Small intestine (tissue), 7 donors: ENCODE measurements around the gene QSOX1. TPM values are rescaled to one million over a fixed set of nuclear protein-coding genes. Genes with fewer than 3 reads are reported as not detected.
"Not testable (repeated sequence)": the region's sequence is repeated elsewhere in the genome, so short reads cannot be mapped to it uniquely, and the experiment has no call there.

Experiments used
- DNase-seq, 2 donors: peaks; one replicate each; pipeline versions ENCODE4 v3.0.0 to v3.0.0-alpha.2; 2013
- FAIRE-seq: peaks from 2 replicates; lab custom pipeline; 2012; peaks lifted over from hg19 to GRCh38; lab: Jason Lieb, UNC
- H3K27ac ChIP-seq, 3 donors: one replicate each; pipeline ENCODE4 v1.5.1; 2013; ENCODE audit warnings: low read length in 2 of 3, mild to moderate bottlenecking in 2 of 3, control low read depth in 1 of 3, inconsistent platforms in 1 of 3, low read depth in 1 of 3, moderate library complexity in 1 of 3
- H3K27me3 ChIP-seq, 3 donors: one replicate each; pipeline ENCODE4 v1.6.1; 2013; ENCODE audit warnings: low read length in 3 of 3, inconsistent platforms in 1 of 3; ENCODE audit not compliant: control insufficient read depth in 3 of 3, insufficient read depth in 3 of 3
- H3K36me3 ChIP-seq, 3 donors: one replicate each; pipeline ENCODE4 v1.6.1; 2013; ENCODE audit warnings: low read length in 3 of 3, inconsistent platforms in 1 of 3, low read depth in 1 of 3, mild to moderate bottlenecking in 1 of 3, moderate library complexity in 1 of 3; ENCODE audit not compliant: control insufficient read depth in 3 of 3, insufficient read depth in 2 of 3
- H3K4me1 ChIP-seq, 3 donors: one replicate each; pipeline ENCODE4 v1.6.1; 2013; ENCODE audit warnings: low read length in 2 of 3, inconsistent platforms in 1 of 3, low read depth in 1 of 3, mild to moderate bottlenecking in 1 of 3, moderate library complexity in 1 of 3; ENCODE audit not compliant: control insufficient read depth in 3 of 3, insufficient read depth in 2 of 3
- H3K4me3 ChIP-seq, 3 donors: one replicate each; pipeline ENCODE4 v1.5.1; 2013; ENCODE audit warnings: low read length in 3 of 3, control low read depth in 1 of 3, inconsistent platforms in 1 of 3, low read depth in 1 of 3, mild to moderate bottlenecking in 1 of 3, moderate library complexity in 1 of 3
- H3K9me3 ChIP-seq, 2 donors: one replicate each; pipeline ENCODE4 v1.6.1; 2013; ENCODE audit warnings: low read depth in 1 of 2, low read length in 1 of 2; ENCODE audit not compliant: control insufficient read depth in 2 of 2, insufficient read depth in 1 of 2
- WGBS, 3 donors: extraction: QIAGEN DNeasy Blood & Tissue Kit; methylation state at CpG; one replicate each; pipeline ENCODE4 v1.1.7; 2013; 5-methylcytosine and 5-hydroxymethylcytosine counted together
- polyA plus RNA-seq, 4 donors: library from polyadenylated mRNA; stranded (reverse) in 3 of 4; unstranded in 1 of 4; fragments of 200-250 nt in 3 of 4; fragments of 120-200 nt in 1 of 4; gene quantifications; one replicate each; pipeline versions ENCODE4 v1.2.1 to v1.2.3, GENCODE V29; 2013
- donor health status: healthy with polysubstance abuse.
- donor health status: control.
- donor health status: control.
- donor health status: Bipolar disorder and iron deficiency.
- donor health status: healthy.

QSOX1 gene
- polyA plus RNA-seq, 4 donors, result 18.1 to 115 (median 42.9) TPM

DNA sequence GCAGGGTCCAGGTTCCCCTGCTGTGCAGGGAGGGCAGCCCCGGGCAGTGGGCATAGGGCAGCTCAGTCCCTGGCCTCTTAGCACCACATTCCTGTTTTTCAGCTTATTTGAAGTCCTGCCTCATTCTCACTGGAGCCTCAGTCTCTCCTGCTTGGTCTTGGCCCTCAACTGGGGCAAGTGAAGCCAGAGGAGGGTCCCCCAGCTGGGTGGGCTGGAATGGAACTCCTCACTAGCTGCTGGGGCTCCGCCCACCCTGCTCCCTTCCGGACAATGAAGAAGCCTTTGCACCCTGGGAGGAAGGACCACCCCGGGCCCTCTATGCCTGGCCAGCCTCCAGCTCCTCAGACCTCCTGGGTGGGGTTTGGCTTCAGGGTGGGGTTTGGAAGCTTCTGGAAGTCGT, 42.6 kb downstream of the QSOX1 start:
- peaks cover 0 to 3% (median 0%) of the 10 kb centered on the region in 3 donors for H3K4me1 ChIP-seq
- FAIRE-seq, result no peak

GRCh38 chr1:180198196-180198595, 43.5 kb downstream of the QSOX1 start:
- Histone ChIP-seq H3K4me1 (peaks cover 0 to 3% (median 0%) of the 10 kb centered on the region in 3 donors), H3K4me3 (no peak overlapping the region), H3K9me3 (no peaks in the 10 kb centered on the region), H3K27me3 (no peaks in the 10 kb centered on the region), H3K36me3 (peaks cover 0 to 46% (median 3%) of the 10 kb centered on the region in 3 donors), H3K27ac (no peak overlapping the region)
- no peak for FAIRE-seq
- 62 to 78% (median 62%) methylated on average over 4 of the region's 4 CpGs for WGBS, 3 donors
- no peak for DNase-seq

More for the DNA sequence above, 42.6 kb downstream of the QSOX1 start:
- Histone ChIP-seq H3K9me3 (no peaks in the 10 kb centered on the region), H3K4me3 (no peak overlapping the region), H3K36me3 (peaks cover 0 to 53% (median 3%) of the 10 kb centered on the region in 3 donors), H3K27ac (no peak overlapping the region), H3K27me3 (no peaks in the 10 kb centered on the region)
- 62 to 75% (median 68%) methylated on average over 5 of the region's 5 CpGs for WGBS, 3 donors
- DNase-seq, result no peak

- Histone ChIP-seq H3K4me3 (no peak overlapping the region), H3K36me3 (peaks cover 0 to 43% (median 3%) of the 10 kb centered on the region in 3 donors), H3K27ac (no peak overlapping the region), H3K9me3 (no peaks in the 10 kb centered on the region), H3K4me1 (peaks cover 0 to 3% (median 0%) of the 10 kb centered on the region in 3 donors), H3K27me3 (no peaks in the 10 kb centered on the region)
- no peak for DNase-seq
- FAIRE-seq, result no peak
- WGBS, 3 donors, result 84 to 95% (median 94%) methylated on average over 5 of the region's 5 CpGs
These were observed 43.9 kb downstream of the QSOX1 start for GRCh38 chr1:180198611-180199010.

DNA sequence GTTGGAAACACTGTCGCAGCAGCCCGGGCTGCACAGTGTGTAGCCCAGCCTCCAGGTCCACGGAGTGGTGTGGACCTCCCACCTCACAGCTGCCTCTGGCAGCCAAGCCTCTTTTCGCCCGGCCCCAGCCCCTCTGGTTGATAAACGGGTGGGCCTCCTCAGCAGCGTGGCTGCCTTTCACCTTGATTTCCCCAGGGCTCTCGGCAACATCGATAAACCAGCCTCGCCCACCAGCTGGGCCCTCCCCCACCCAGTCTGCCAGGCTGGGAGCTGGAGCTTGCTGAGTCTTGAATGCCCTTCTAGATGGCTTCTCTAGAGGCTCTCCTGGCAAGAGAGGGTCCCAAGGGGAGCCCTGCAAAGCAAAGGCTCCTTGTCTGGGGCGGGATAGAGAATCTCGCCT, 44.3 kb downstream of the QSOX1 start:
- peaks cover 0 to 39% (median 3%) of the 10 kb centered on the region in 3 donors for H3K36me3 ChIP-seq
- no peak for FAIRE-seq
- 80 to 89% (median 86%) methylated on average over 12 of the region's 12 CpGs for WGBS, 3 donors

GRCh38 chr1:180201451-180202200, 47.0 kb downstream of the QSOX1 start:
- Histone ChIP-seq H3K4me3 (no peak overlapping the region), H3K4me1 (no peaks in the 10 kb centered on the region), H3K27me3 (no peaks in the 10 kb centered on the region), H3K27ac (no peak overlapping the region), H3K36me3 (peaks cover 0 to 19% (median 0%) of the 10 kb centered on the region in 3 donors), H3K9me3 (no peaks in the 10 kb centered on the region)
- 87 to 95% (median 90%) methylated on average over 7 of the region's 7 CpGs for WGBS, 3 donors
- FAIRE-seq, result no peak
- DNase-seq, result no peak

More for the DNA sequence above, 44.3 kb downstream of the QSOX1 start:
- no peak for DNase-seq
- Histone ChIP-seq H3K4me3 (no peak overlapping the region), H3K9me3 (no peaks in the 10 kb centered on the region), H3K27ac (no peak overlapping the region), H3K27me3 (no peaks in the 10 kb centered on the region), H3K4me1 (no peaks in the 10 kb centered on the region)

DNA sequence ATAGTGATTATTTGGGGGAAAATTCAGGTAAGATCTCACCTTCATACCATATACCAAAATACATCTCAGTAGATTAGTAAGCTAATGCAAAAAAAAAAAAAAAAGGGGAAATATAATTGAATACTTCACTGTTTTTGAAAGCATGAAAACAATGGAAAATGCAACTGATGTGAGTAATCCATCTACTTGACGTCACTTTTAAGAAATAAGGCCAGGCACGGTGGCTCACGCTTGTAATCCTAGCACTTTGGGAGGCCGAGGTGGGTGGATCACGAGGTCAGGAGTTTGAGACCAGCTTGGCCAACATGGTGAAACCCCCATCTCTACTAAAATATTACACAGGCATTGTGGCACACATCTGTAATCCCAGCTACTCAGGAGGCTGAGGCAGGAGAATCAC, 47.9 kb downstream of the QSOX1 start:
- DNase-seq, H3K4me3 ChIP-seq, FAIRE-seq, H3K27me3 ChIP-seq, H3K27ac ChIP-seq, H3K9me3 ChIP-seq, H3K4me1 ChIP-seq: not testable (repeated sequence)
- 81 to 95% (median 93%) methylated on average over 5 of the region's 5 CpGs for WGBS, 3 donors
- H3K36me3 ChIP-seq, result peaks cover 0 to 14% (median 0%) of the 10 kb centered on the region in 3 donors

DNA sequence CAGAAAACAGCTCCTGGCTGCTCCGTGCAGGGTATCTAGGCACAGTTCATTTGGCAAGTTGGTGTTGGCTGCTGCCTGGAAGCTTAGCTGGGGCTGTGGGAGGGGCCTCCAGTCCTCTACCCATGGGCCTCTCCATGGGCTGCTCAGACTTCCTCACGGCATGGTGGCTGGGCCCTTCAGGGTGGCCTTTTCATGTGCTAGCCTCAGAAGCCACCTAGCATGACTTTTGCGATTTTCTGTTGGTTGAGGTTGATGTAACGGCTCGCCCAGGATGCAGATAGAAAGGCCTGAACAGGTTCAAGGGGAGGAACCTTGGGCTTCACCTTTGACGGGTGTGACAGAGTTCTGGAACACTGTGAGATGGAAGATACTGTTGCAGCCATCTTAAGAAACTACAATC, 49.6 kb downstream of the QSOX1 start:
- Histone ChIP-seq H3K27me3 (no peaks in the 10 kb centered on the region), H3K4me1 (no peaks in the 10 kb centered on the region), H3K9me3 (no peaks in the 10 kb centered on the region), H3K36me3 (no peaks in the 10 kb centered on the region), H3K27ac (no peak overlapping the region), H3K4me3 (no peak overlapping the region)
- 80 to 87% (median 83%) methylated on average over 6 of the region's 6 CpGs for whole genome bisulfite sequencing, 3 donors
- FAIRE-seq (no peak), DNase-seq (no peak)

GRCh38 chr1:180206581-180206980, 51.9 kb downstream of the QSOX1 start:
- Histone ChIP-seq H3K27ac (no peak overlapping the region), H3K4me1 (no peaks in the 10 kb centered on the region), H3K4me3 (no peak overlapping the region), H3K27me3 (peaks cover 0 to under 1% (median 0%) of the 10 kb centered on the region in 3 donors), H3K9me3 (no peaks in the 10 kb centered on the region), H3K36me3 (no peaks in the 10 kb centered on the region)
- 82 to 91% (median 89%) methylated on average over 3 of the region's 3 CpGs for WGBS, 3 donors
- DNase-seq (no peak), FAIRE-seq (no peak)
